Measurements from ENCODE around the gene KRT79. TPM values are rescaled to one million over a fixed set of nuclear protein-coding genes. Genes with fewer than 3 reads are reported as not detected.

The KRT79 gene
- total and polyA plus RNA-seq, 9 of the 15 experiments (the other 6 are each of a cell fraction or from before 2014, with no cell fraction given) = 0.03 to 2.3 (median 0.23) TPM; not detected in 2

- no TSS peak for BruUV-seq (replicated peaks)
- no peak for DNase-seq (ENCODE audit: extremely low read depth in 1 of 4, low spot score in 3 of 4)
- ATAC-seq = no peak
- H3K9me1 ChIP-seq (ENCODE audit: control insufficient read depth, insufficient read depth, low read length) = no peaks in the 10 kb centered on the region
- H3K36me3 ChIP-seq (ENCODE audit: control insufficient read depth, insufficient read depth, low read length) = no peaks in the 10 kb centered on the region
- CTCF ChIA-PET (ENCODE audit: low intra/inter-chr PET ratio) = interaction anchor here (0.7 kb wide), 2 partner anchors 19 to 243 kb away, joined by 3 read pairs; no protein-coding TSS in a partner anchor
- H3K27ac ChIP-seq (ENCODE audit: extremely low read depth, low read depth, low read length) = no peak overlapping the region
- POLR2A ChIA-PET = interaction anchor here (0.7 kb wide), 1 partner anchor 127 kb away, joined by 3 read pairs; no protein-coding TSS in a partner anchor
- in situ Hi-C loops (cut with MboI) = no loop called here
- H3K4me1 ChIP-seq (replicated peaks in 1 of 2; ENCODE audit: control insufficient read depth in 2 of 2, insufficient read depth in 2 of 2, low read length in 2 of 2) = peaks cover 22 to 29% of the 10 kb centered on the region in 2 experiments; a peak in 4 of 5 replicates
- FAIRE-seq = no peak
- H2AFZ ChIP-seq (ENCODE audit: low read depth, low read length) = no peak overlapping the region
- no peaks in the 10 kb centered on the region for H3K79me2 ChIP-seq (ENCODE audit: control insufficient read depth, insufficient read depth, low read length)
- H3K9me3 ChIP-seq (replicated peaks; ENCODE audit: control insufficient read depth, insufficient read depth, low read depth, low read length) = no peaks in the 10 kb centered on the region
- no peak overlapping the region for H3K4me2 ChIP-seq (ENCODE audit: insufficient read depth, low read length)
- 53% methylated on average over 1 of the region's 1 CpG for WGBS (ENCODE audit: insufficient coverage, low coverage, missing lambda C conversion rate)
- intact Hi-C loops (cut with micrococcal nuclease) = no loop called here
- no peak overlapping the region for H3K4me3 ChIP-seq
- no peak overlapping the region for H3K9ac ChIP-seq (ENCODE audit: insufficient read depth in 1 of 2, low read depth in 2 of 2, low read length in 2 of 2)
- TF ChIP-seq RBM17 (IDR thresholded peaks at IDR 0.05; ENCODE audit: borderline replicate concordance, low read depth, low read length) (no peak), BRCA1 (IDR thresholded peaks at IDR 0.05) (no peak), BRCA1 (CRISPR knock-in tag; IDR thresholded peaks at IDR 0.05) (no peak), ARNT (IDR thresholded peaks at IDR 0.05) (no peak), EZH2 (IDR thresholded peaks at IDR 0.05; ENCODE audit: borderline replicate concordance, low read depth, low read length) (no peak), BMI1 (IDR thresholded peaks at IDR 0.05; ENCODE audit: low read length) (no peak), ZNF263 (CRISPR knock-in tag; IDR thresholded peaks at IDR 0.05; ENCODE audit: borderline replicate concordance) (no peak)
- peaks cover 0 to 7% of the 10 kb centered on the region in 2 experiments; a peak in 1 of 5 replicates for H3K27me3 ChIP-seq (ENCODE audit: control insufficient read depth in 2 of 2, insufficient read depth in 2 of 2, low read length in 2 of 2)
- peaks cover 3% of the 10 kb centered on the region; the same call in 1 of the 2 replicates for H4K20me1 ChIP-seq (replicated peaks; ENCODE audit: control insufficient read depth, insufficient read depth, low read length)
Observed at GRCh38 chr12:52800259-52800917, 33.7 kb downstream of the KRT79 start.

Data from K562 (cell line).